Hematopoietic multipotent progenitor cell treated with erythropoietin and hydrocortisone succinate and interleukin-3 and kit ligand, for 17 days (in vitro differentiated cells): ENCODE results near the gene SVBP.
"Not testable (repeated sequence)": the region's sequence is repeated elsewhere in the genome, so short reads cannot be mapped to it uniquely, and the experiment has no call there.

ENCODE experiments used
- DNase-seq: peaks from one replicate; pipeline ENCODE4 v3.0.0-alpha.2; 2015; ENCODE audit warnings: low spot score

Gene SVBP

DNA sequence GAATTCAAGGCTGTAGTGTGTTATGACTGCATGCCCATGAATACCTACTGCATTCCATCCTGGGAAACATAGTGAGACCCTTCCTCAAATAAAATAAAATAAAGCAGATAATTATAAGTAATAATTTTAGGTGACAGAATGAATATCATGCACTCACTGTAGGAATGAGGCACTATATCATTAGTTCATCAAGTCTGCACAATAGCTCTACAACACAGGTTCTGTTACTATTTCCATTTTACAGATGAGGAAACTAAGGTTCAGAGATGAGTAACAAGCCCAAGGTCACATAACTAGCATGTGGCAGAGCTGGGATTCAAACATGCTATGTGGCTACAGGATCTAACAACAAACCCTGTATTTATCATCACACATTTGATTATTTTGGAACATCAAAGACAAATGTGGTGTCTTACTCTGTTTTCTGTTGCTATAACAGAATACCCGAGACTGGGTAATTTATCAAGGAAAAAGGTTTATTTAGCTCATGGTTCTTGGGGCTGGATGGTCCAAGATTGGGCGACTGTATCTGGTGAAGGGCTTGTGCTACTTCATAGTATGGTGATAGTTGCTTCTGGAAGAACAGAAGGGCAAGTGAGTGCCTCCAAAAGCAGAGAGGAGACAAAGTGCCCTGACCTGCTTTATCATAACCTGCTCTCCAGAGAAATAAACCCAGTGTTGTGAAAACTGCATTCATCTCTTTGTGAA lies 24.4 kb upstream of the SVBP start:
- DNase-seq, result no peak

DNA sequence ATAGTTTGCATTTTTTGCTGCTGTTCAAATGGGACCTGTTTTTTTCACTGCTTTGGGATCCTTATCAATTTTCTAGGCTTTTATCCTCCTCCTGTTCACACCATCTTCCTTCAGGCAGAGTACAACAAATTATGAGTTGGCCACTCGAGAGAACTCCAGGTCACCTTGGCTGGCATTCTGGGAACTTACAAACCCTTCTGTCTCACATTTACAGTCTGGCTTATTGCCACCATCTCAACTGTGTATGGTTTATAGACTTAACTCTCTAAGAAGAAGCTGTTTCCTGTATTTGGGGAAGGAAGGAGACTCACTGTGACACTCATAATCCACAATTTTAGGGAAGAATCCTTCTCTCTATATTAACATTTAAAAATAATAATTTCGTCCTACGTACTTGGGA lies 23.8 kb upstream of the SVBP start:
- no peak for DNase-seq

DNA sequence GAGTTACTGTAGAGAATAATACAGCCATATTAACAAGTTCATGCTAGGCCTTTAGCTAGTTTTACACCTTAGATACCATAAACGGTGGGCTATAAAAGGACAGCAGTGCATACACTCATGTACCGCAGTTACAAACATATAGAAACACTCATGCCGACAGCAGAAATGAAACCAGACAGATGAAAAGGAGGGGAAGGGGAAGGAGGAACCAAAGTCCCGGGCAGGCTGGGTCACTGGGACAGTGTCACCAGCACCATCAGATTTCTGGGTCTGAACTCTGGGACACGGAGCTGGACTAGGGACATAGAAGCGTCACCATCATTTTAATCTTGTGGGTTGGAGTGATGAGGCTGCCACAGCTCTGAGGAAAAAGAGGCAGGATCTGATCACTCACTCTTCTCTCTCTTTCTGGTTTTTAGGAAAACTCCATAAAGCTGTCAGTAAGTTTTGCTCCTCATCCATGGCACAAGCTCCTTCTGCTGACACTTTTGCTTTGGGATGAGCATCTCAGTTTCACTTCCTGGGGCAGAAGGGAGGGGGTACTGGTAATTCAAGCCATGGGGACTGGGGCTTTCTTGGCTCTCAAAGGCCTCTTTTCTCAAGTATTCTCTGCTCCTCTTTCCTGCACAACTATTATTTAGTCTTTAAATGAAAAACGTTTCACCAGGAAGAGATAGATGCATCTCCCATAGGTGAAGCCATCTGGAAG lies 21.4 kb upstream of the SVBP start:
- no peak for DNase-seq

DNA sequence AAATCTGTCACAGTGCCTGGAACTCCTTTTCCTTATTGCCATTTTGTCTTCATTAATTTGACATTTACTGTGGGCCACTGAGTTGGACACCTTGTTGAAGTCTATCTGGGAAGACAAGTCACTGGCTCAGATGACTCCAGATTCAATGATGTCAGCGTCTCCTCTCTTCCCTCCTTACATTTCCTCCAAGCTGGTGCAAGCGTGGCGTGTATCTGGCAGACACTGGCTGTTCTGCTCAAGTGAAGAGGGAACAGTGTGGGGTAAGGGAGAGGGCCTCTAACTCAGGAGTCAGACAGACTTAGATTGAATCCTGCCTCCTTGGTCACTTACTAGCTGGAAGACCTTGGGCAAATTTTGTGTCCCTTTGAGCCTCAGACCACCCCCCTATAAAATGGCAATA lies 20.5 kb upstream of the SVBP start:
- no peak for DNase-seq

DNA sequence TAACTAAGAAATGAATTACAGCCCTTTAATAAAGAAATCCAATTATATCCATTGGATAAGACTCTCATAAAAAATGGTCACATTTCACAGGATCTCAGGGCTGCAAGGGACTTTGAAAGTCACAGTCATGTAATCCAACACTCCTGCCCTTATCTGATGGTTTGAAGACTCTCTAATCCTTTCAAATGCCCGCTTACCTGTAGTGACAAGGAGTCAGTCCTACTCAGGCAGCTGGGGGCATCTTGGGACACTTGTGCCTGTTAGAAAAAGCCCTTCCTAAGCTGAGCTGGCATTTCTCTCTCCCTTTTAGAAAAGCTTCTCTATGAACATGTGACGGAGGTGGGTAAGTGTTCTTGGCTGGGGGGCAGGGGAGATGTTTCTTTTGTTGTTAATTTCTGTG lies 18.2 kb upstream of the SVBP start:
- no peak for DNase-seq

DNA sequence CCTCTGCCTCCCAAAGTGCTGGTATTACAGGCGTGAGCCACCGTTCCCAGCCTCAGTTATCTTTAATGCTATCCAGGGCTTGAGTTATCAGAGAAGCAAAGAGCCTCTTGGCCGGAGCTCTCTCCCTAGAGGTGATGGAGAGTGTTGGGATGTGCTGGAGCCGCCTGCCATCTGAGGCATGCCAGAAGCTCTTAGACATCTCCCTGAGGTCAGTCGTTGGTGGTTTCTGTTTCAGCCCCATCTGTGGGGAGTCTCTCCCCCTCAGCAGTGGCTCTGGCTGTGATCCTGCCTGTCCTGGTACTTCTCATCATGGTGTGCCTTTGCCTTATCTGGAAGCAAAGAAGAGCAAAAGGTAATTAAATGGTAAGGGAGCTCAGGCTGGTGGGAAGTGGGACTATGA lies 17.6 kb upstream of the SVBP start:
- DNase-seq, result no peak

DNA sequence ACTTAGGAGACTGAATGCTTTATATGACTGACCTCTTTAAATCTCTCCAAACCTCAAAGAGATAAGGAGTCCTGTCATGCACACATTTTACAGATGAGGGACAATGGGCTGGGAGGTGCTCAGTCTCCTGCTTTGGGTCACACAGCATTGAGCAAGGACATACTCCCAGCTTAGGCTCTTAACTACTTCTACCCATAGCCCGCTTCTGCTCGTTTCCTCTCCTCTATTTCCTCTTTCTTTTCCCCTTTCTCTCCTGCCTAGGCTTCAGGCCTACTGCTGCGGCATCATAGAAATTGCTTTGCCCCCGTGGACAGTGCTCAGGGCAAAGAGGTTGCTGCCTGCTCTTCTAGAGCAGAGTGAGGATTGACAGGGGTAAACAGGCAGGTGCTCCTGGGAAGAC lies 16.8 kb upstream of the SVBP start:
- DNase-seq, result no peak

DNA sequence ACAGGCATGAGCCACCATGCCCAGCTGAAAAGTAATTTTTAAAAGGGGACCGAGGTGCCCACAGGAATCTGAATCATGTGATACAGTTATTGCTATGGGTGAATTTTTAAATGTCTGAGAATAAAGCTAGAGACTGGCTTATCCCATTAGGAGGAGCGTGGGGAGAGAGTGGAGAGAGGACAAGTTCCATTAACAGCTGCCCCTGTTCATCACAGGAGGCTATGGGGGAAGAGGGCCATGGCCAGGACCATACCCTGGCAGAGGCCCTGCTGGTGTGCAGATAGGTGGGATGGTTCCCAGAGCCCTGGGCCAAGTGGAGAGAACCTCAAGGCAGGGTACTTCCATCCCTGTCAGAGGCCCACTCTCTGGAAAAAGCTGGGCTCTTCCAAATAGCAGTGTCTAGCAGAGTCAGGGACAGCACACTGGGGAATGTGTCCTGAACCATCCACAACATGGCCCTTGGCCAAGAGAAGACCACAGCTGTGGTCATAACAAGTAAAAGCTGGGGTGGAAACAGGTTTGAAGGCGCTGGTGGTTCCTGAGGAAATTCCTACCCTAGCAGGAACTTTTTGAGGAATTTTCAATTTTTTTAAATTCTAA lies 15.5 kb upstream of the SVBP start:
- DNase-seq, result no peak

DNA sequence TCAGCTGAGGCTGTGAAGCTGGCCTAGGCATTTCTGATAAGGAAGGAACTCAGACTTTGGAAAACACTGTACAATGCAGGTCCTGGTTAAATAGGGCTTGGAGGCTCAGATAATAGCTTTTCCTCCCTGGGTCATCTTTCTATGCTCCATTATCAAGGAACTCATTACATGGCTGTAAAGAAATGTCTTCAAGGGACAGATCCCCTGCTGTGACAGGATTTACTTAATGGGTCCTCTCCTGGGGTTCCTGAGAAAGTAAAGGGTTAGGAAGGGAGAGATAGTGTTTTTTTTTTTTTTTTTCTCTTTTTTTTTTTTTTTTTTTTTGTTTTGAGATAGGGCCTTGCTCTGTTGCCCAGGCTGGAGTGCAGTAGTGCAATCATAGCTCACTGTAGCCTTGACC lies 14.1 kb upstream of the SVBP start:
- peak; percentile 30 for DNase-seq

DNA sequence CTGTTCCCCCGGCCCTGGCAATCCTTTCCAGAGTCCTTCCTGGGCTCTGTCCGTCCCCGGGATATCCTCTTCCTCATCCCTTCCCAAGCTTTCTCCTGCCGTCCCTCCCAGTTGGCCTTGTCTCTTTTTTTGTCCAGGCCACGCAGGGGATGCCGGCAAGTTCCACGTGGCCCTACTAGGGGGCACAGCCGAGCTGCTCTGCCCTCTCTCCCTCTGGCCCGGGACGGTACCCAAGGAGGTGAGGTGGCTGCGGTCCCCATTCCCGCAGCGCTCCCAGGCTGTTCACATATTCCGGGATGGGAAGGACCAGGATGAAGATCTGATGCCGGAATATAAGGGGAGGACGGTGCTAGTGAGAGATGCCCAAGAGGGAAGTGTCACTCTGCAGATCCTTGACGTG lies 13.4 kb upstream of the SVBP start:
- no peak for DNase-seq

DNA sequence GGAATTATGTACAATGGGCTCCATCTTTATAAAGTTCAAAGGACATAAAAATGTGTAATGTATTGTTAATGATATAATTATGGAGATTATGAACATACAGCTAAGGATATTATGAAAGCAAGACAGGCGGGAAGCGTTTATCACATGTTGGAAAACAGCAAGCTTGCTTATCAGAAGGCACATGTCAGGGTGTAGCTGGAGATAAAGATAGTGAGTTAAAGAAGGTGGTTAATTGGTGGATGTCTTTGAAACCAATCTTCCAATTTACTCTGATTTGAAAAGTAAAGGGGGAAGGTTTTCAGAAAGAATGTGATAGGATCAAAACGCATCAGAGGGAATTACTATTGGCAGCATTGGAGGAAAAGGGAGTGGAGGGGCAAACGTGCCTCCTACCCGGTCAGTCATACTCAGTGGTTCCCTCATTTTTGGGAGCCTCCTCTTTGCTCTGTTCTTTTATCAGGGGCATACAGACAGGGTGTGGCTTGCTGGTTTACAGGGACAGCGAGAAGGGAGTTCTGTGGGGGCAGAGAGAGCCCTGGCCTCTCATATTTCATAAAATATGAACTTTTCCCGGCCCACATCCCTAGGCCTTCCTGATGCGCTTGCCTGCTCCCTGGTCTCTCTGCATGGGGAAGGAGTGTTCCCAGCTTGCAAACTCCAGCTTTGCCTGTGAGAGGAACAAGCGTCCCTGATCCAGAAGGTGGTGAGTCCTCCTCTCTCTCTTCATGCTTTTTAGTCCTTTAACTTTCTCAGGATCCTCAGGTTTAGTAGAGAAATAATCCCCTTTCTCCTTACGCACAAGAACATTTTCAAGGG lies 8.0 kb upstream of the SVBP start:
- peak; percentile 88 for DNase-seq

DNA sequence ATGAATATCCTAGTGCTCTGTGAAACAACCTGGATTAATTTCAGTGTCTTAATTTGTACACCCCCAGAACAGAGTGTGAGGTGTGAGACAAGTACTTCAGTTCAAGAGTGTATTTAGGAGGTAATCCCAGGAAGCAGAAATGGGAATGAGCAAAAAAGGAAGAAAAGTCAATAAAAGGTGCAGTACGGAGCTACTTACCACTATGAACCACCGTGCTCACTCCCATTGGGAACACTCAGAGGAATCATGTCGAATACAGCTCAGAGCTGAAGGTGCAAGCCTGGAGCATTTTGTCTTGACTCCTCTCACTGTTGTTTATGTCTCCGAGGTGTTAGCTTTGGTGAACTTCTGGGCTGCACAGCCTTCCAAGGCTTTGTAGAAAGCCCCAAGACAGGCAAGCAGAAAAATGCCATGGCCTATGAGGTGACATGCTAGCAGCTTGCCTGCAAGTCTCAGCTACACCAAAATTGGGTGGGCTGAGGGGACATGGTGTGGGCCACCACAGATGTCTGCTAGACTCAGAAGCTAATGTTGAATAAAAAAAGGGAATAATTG lies 7.4 kb upstream of the SVBP start:
- peak; percentile 67 for DNase-seq

DNA sequence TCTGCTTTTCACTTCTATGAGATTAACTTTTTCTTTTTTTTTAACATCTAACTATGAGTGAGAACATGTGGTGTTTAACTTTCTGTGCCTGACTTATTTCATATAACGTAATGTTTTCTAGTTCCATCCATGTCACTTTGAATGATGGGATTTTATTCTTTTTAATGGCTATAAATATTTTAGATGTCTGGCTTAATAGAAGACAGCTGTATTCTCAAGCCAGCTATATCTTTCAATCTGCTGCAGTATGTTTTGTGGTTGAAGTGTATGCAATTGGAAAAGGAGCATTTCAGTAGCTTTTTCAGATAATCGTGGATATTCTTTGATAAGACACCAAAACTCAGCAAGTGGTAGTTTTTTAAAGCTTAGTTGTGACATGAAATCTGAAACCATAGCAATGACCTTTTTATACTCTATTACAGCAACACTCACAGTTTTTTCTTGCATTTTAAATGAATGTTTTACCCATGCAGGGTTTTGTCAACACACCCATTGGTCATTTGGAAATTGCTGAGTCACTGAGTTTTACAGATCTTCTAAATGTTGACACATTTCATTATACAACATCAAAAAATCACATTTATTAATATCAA lies 5.7 kb upstream of the SVBP start:
- DNase-seq, result peak; percentile 84

DNA sequence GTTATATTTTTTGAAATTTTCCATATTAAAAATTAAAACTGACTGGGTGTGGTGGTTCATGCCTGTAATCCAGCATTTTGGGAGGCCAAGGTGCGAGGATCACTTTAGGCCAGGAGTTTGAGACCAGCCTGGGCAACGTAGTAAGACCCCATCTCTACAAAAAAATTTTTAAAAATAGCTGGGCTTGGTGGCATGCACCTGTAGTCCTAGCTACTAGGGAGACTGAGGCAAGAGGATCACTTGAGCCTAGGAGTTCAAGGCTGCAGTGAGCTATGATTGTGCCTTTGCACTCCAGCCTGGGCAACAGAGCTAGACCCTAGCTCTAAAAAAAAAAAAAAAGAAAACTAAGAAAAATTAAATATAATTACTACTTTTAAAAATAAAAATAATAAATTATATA lies 4.5 kb upstream of the SVBP start:
- no peak for DNase-seq

DNA sequence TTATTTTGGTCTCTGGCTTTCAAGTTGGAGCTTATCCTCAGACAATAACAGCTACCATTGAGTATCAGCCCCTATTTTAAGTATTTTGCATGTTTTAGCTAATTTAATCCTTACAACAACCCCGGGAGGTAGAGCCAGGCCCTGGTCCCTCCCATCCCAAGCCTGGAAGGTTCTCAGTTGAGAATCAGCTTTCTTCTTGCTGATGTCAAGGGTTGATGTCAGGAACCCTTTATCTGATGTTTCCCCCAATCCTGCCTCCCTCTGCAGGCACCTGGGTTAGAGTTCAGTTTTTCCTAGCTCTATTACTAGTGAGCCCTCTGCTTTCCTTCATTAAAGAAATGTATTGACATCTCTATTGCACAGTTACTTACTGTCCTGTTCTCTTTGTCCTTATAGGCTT lies 3.6 kb upstream of the SVBP start:
- DNase-seq, result peak; percentile 45

DNA sequence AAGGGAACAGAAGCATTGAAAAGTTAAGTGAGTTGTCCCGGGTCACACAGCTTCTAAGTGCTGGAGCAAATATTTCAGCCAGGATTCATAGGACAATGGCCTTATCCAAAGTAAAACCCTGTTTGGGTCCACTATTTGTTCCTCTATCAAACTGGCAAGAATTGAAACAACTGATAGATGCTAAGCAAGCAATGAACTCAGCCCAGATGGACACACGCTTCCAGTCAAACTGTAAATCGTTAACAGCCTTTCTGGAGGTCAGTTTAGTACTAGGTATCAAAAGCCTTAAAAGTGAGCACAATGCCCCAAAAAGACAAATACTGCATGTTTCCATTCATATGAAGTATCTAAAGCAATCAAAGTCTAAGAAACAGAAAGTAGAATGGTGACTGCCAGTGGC lies 779 bp upstream of the SVBP start:
- no peak for DNase-seq

DNA sequence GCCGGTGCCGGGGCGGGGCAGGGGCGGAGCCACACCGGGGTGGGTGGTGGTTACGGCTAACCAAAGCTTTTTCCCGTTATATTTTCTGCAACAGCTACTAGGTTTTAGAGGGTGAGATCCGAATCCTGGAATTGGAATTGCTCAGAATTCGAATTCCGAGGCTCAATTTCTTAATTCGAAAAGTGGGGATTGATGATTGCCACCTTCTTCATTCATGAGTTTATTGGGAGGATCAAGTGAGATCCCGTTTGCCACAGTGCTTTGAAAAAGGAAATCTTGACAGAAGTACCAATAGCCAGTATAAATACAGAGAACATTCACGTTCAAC lies 207 bp upstream of the SVBP start:
- no peak for DNase-seq

DNA sequence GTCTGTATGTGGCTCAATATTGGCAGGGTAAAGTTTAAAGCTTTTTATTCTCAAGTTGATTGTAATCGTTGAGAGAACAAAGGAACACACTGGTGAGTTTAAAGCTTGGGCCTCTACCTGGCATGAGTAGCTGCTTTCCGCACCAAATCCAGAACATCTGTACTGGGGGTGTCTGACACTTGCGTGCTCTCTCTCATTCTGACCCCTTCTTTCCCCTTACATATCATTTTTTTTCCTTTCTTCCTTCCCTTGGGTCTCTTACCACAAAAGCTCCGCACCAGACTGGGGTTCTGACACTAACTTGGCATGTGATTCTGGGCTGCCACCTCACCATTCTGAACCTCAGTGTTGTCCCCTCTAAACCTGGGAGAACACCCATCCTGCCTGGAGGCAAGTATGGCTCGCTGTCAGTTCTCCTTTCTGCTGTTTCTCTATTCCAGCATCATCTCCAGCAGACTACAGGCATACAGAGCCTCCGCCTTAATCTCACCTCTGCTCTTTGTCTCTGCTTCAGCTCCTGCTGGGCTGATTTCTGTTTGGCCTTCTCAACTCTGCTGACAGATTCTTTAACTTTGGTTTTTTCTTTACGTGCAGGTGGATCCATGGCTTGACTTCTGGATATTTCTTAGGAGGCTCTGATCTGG lies 1.1 kb downstream of the SVBP start:
- DNase-seq, result no peak

DNA sequence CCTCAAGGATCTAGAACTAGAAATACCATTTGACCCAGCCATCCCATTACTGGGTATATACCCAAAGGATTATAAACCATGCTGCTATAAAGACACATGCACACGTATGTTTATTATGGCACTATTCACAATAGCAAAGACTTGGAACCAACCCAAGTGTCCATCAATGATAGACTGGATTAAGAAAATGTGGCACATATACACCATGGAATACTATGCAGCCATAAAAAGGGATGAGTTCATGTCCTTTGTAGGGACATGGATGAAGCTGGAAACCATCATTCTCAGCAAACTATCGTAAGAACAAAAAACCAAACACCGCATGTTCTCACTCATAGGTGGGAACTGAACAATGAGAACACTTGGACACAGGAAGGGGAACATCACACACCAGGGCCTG lies 2.4 kb downstream of the SVBP start:
- not testable (repeated sequence) for DNase-seq

DNA sequence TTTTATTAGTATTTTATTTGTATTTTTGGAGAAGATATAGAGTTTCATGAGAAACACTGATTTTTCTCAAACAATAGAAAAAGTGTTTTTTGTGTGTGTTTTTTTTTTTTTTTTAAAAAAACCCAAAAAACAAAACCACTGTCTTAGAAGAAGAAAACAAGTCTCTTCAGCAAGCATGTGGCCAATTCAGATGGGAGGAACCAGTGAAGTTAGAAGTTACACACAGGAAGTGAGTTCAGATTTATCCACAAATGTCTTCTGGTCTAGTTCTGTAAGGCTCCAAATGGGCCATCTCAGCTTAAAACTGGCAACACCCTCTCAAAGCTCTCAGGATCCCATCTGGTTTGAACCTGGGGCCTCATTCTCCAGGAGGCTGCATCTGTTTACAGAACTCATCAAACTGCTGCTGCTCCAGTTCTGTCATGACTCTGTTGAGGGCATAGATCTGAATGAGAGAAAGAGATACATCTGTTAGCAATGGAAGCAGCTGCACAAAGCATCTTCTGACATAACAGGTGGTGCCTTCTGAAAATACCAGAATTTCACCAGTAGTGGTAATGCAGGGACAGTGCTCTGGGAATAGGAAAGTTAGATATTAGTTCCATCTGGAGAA lies 10.0 kb downstream of the SVBP start:
- no peak for DNase-seq

DNA sequence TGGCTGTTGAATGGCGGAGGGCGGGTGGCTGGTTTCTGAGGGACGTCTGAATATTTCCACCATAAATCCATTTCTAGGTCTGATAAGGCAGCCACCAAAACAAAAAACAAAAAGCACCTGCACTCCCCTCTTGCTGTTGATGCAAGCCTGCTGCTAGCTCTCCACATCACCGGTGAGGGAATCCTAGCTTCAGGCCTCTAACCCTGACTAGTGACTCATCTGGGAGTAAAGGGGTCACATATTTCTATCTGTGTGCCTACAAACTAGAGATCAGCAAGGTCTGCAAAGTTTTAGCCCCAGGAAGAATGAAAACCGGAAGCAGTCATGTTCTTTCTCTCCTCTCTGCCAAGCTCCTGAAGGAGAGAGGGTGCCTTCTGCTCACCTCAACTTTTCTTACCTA lies 10.6 kb downstream of the SVBP start:
- DNase-seq, result no peak
